Mesenchymal stem cell (in vitro differentiated cells and primary cell): Measurements from ENCODE around the gene URM1.
"Not testable (repeated sequence)": the region's sequence is repeated elsewhere in the genome, so short reads cannot be mapped to it uniquely, and the experiment has no call there.

Experiments
- DNase-seq: peaks from one replicate; pipeline ENCODE4 v3.0.0-alpha.2; 2013
- H2AFZ ChIP-seq: one replicate; pipeline ENCODE4 v1.6.1; 2013; ENCODE audit warnings: low read depth, mild to moderate bottlenecking, control low read depth, inconsistent platforms, low read length, moderate library complexity
- H2AK5ac ChIP-seq: 2 replicates; pipeline ENCODE4 v1.6.1; 2013; ENCODE audit warnings: low read length, moderate library complexity, mild to moderate bottlenecking, inconsistent platforms; ENCODE audit not compliant: severe bottlenecking
- H2BK120ac ChIP-seq: one replicate; pipeline ENCODE4 v1.6.1; 2013; ENCODE audit warnings: low read depth, mild to moderate bottlenecking, inconsistent platforms, low read length, moderate library complexity
- H2BK12ac ChIP-seq, 2 experiments: one replicate each; pipeline ENCODE4 v1.6.1; 2013; ENCODE audit warnings: inconsistent platforms in 2 of 2, low read length in 2 of 2, mild to moderate bottlenecking in 2 of 2, moderate library complexity in 2 of 2, control low read depth in 1 of 2
- H2BK15ac ChIP-seq: one replicate; pipeline ENCODE4 v1.6.1; 2013; ENCODE audit warnings: mild to moderate bottlenecking, low read depth, inconsistent platforms; ENCODE audit not compliant: poor library complexity, severe bottlenecking
- H2BK5ac ChIP-seq: 2 replicates; pipeline ENCODE4 v1.6.1; 2013; ENCODE audit warnings: low read depth, mild to moderate bottlenecking, low read length, control low read depth, inconsistent platforms; ENCODE audit not compliant: poor library complexity, severe bottlenecking
- H3K14ac ChIP-seq, 2 experiments: one replicate each; pipeline ENCODE4 v1.6.1; 2013; ENCODE audit warnings: inconsistent platforms in 2 of 2, low read length in 2 of 2, control low read depth in 1 of 2, mild to moderate bottlenecking in 1 of 2, moderate library complexity in 1 of 2
- H3K18ac ChIP-seq, 2 experiments: one replicate each; pipeline ENCODE4 v1.6.1; 2013; ENCODE audit warnings: inconsistent platforms in 2 of 2, low read length in 2 of 2, control low read depth in 1 of 2, low read depth in 1 of 2, mild to moderate bottlenecking in 1 of 2
- H3K23ac ChIP-seq, 2 experiments: one replicate each; pipeline ENCODE4 v1.6.1; 2013; ENCODE audit warnings: inconsistent platforms in 2 of 2, low read length in 2 of 2, mild to moderate bottlenecking in 2 of 2, moderate library complexity in 2 of 2, control low read depth in 1 of 2
- H3K27ac ChIP-seq: 2 replicates; pipeline ENCODE4 v1.5.1; 2013; ENCODE audit warnings: mild to moderate bottlenecking, moderate library complexity, low read length, control low read depth, inconsistent platforms; ENCODE audit not compliant: poor library complexity, severe bottlenecking
- H3K27me3 ChIP-seq, 2 experiments: 2 replicates each; pipeline versions ENCODE4 v1.6.1 to v1.7.0; 2013; ENCODE audit warnings: low read length in 2 of 2, mild to moderate bottlenecking in 2 of 2, moderate library complexity in 2 of 2, control low read depth in 1 of 2, inconsistent platforms in 1 of 2; ENCODE audit not compliant: control insufficient read depth in 1 of 2, insufficient read depth in 1 of 2
- H3K36me3 ChIP-seq, 2 experiments: 2 replicates each; pipeline versions ENCODE4 v1.6.1 to v1.7.0; 2013; ENCODE audit warnings: low read length in 2 of 2, control low read depth in 1 of 2, inconsistent platforms in 1 of 2, low read depth in 1 of 2, mild to moderate bottlenecking in 1 of 2; ENCODE audit not compliant: insufficient read depth in 2 of 2, control insufficient read depth in 1 of 2
- H3K4ac ChIP-seq, 2 experiments: one replicate each; pipeline ENCODE4 v1.6.1; 2013; ENCODE audit warnings: inconsistent platforms in 2 of 2, low read length in 2 of 2, mild to moderate bottlenecking in 2 of 2, moderate library complexity in 2 of 2, control low read depth in 1 of 2, low read depth in 1 of 2
- H3K4me1 ChIP-seq: 2 replicates; pipeline ENCODE4 v1.6.1; 2013; ENCODE audit warnings: low read depth, low read length, control low read depth; ENCODE audit not compliant: control insufficient read depth, insufficient read depth
- H3K4me2 ChIP-seq: 2 replicates; pipeline ENCODE4 v1.6.1; 2013; ENCODE audit warnings: low read length, mild to moderate bottlenecking, inconsistent platforms; ENCODE audit not compliant: poor library complexity, severe bottlenecking
- H3K4me3 ChIP-seq, 2 experiments: 2 replicates each; pipeline versions ENCODE4 v1.5.1 to v1.7.0; 2013; ENCODE audit warnings: low read length in 2 of 2, mild to moderate bottlenecking in 2 of 2, control low read depth in 1 of 2, low read depth in 1 of 2; ENCODE audit not compliant: insufficient read depth in 1 of 2
- H3K79me1 ChIP-seq: replicated peaks from 2 replicates; pipeline ENCODE4 v1.6.1; 2013; ENCODE audit warnings: mild to moderate bottlenecking, control low read depth, low read length, inconsistent platforms; ENCODE audit not compliant: poor library complexity, severe bottlenecking
- H3K9ac ChIP-seq: 2 replicates; pipeline ENCODE4 v1.7.0; 2013; ENCODE audit warnings: mild to moderate bottlenecking, low read length, moderate library complexity
- H3K9me3 ChIP-seq: 2 replicates; pipeline ENCODE4 v1.7.0; 2013; ENCODE audit warnings: mild to moderate bottlenecking, low read length; ENCODE audit not compliant: control insufficient read depth
- H4K8ac ChIP-seq: one replicate; pipeline ENCODE4 v1.6.1; 2013; ENCODE audit warnings: inconsistent platforms, mild to moderate bottlenecking, low read length, moderate library complexity
- H4K91ac ChIP-seq: one replicate; pipeline ENCODE4 v1.6.1; 2013; ENCODE audit warnings: mild to moderate bottlenecking, low read length, inconsistent platforms
- WGBS: methylation state at CpG from one replicate; pipeline ENCODE4 v1.1.7; 2013; ENCODE audit warnings: mixed read lengths; 5-methylcytosine and 5-hydroxymethylcytosine counted together

The URM1 gene

GRCh38 chr9:128422783-128423150, 51.6 kb downstream of the URM1 start:
- no peak overlapping the region for H3K4me3 ChIP-seq
- H2AFZ ChIP-seq = no peak overlapping the region
- H2BK5ac ChIP-seq = no peak overlapping the region
- peaks cover 23% of the 10 kb centered on the region for H3K4me1 ChIP-seq
- no peak overlapping the region for H3K18ac ChIP-seq
- no peak overlapping the region for H2BK120ac ChIP-seq
- H4K91ac ChIP-seq = peak overlapping the region; percentile 46
- H2AK5ac ChIP-seq = no peak overlapping the region
- no peak overlapping the region for H3K4ac ChIP-seq
- no peak overlapping the region for H2BK12ac ChIP-seq
- H3K27ac ChIP-seq = no peak overlapping the region
- H3K36me3 ChIP-seq = peaks cover 27 to 28% of the 10 kb centered on the region in 2 experiments
- H4K8ac ChIP-seq = no peak overlapping the region
- H2BK15ac ChIP-seq = no peak overlapping the region
- peaks cover 14% of the 10 kb centered on the region for H3K79me1 ChIP-seq
- no peaks in the 10 kb centered on the region for H3K9me3 ChIP-seq
- no peak overlapping the region for H3K14ac ChIP-seq
- no peak overlapping the region for H3K4me2 ChIP-seq
- DNase-seq = no peak
- H3K9ac ChIP-seq = no peak overlapping the region
- peaks cover 0 to 10% of the 10 kb centered on the region in 2 experiments for H3K27me3 ChIP-seq
- no peak overlapping the region for H3K23ac ChIP-seq
- 97% methylated on average over 5 of the region's 5 CpGs for WGBS

GRCh38 chr9:128423356-128423755, 52.2 kb downstream of the URM1 start:
- peaks cover 14% of the 10 kb centered on the region for H3K79me1 ChIP-seq
- not testable (repeated sequence) for H4K91ac ChIP-seq, H2BK5ac ChIP-seq, DNase-seq, H3K14ac ChIP-seq, H3K4me3 ChIP-seq, H3K4me2 ChIP-seq, H2AFZ ChIP-seq, H3K27ac ChIP-seq, H2BK120ac ChIP-seq, H2BK15ac ChIP-seq, H3K18ac ChIP-seq, H2BK12ac ChIP-seq, H3K9me3 ChIP-seq, H2AK5ac ChIP-seq, H3K4ac ChIP-seq, H3K23ac ChIP-seq, H4K8ac ChIP-seq, H3K9ac ChIP-seq, H3K27me3 ChIP-seq
- WGBS = 87% methylated on average over 5 of the region's 6 CpGs
- peaks cover 24% of the 10 kb centered on the region for H3K4me1 ChIP-seq
- peaks cover 33 to 34% of the 10 kb centered on the region in 2 experiments for H3K36me3 ChIP-seq

GRCh38 chr9:128424268-128424780, 53.1 kb downstream of the URM1 start:
- no peak overlapping the region for H2AFZ ChIP-seq
- H3K18ac ChIP-seq = no peak overlapping the region
- peaks cover 42% of the 10 kb centered on the region in 2 experiments for H3K36me3 ChIP-seq
- no peak overlapping the region for H2BK12ac ChIP-seq
- no peak overlapping the region for H4K91ac ChIP-seq
- H3K23ac ChIP-seq = no peak overlapping the region
- H3K27me3 ChIP-seq = peaks cover 0 to 4% of the 10 kb centered on the region in 2 experiments
- no peak overlapping the region for H2BK120ac ChIP-seq
- no peak overlapping the region for H2AK5ac ChIP-seq
- H3K4ac ChIP-seq = no peak overlapping the region
- H2BK5ac ChIP-seq = no peak overlapping the region
- no peak overlapping the region for H3K4me3 ChIP-seq
- no peak for DNase-seq
- no peak overlapping the region for H3K14ac ChIP-seq
- H2BK15ac ChIP-seq = no peak overlapping the region
- peaks cover 14% of the 10 kb centered on the region for H3K79me1 ChIP-seq
- no peak overlapping the region for H3K9ac ChIP-seq
- H3K9me3 ChIP-seq = no peaks in the 10 kb centered on the region
- 97% methylated on average over 14 of the region's 15 CpGs for WGBS
- no peak overlapping the region for H3K4me2 ChIP-seq
- H3K4me1 ChIP-seq = peaks cover 27% of the 10 kb centered on the region
- no peak overlapping the region for H3K27ac ChIP-seq
- H4K8ac ChIP-seq = no peak overlapping the region

- Histone ChIP-seq H3K23ac (no peak overlapping the region), H2BK5ac (no peak overlapping the region), H3K79me1 (peaks cover 2% of the 10 kb centered on the region), H2BK12ac (no peak overlapping the region), H3K4me1 (peaks cover 10% of the 10 kb centered on the region), H2BK15ac (no peak overlapping the region), H3K27me3 (no peaks in the 10 kb centered on the region), H2AFZ (no peak overlapping the region), H3K27ac (no peak overlapping the region), H3K9ac (no peak overlapping the region), H2BK120ac (no peak overlapping the region), H3K18ac (no peak overlapping the region), H3K4ac (no peak overlapping the region), H3K9me3 (no peaks in the 10 kb centered on the region), H4K8ac (no peak overlapping the region), H3K14ac (no peak overlapping the region), H3K36me3 (peaks cover 46 to 54% of the 10 kb centered on the region in 2 experiments), H2AK5ac (no peak overlapping the region), H3K4me3 (peak overlapping the region in 1 of 2 experiments; percentile 5), H3K4me2 (no peak overlapping the region), H4K91ac (no peak overlapping the region)
- WGBS = 89% methylated on average over 19 of the region's 22 CpGs
- no peak for DNase-seq
Measured at GRCh38 chr9:128428644-128429512, 57.7 kb downstream of the URM1 start.
